ENCODE results near the gene USP12.

- TF ChIP-seq, protein P1, sequence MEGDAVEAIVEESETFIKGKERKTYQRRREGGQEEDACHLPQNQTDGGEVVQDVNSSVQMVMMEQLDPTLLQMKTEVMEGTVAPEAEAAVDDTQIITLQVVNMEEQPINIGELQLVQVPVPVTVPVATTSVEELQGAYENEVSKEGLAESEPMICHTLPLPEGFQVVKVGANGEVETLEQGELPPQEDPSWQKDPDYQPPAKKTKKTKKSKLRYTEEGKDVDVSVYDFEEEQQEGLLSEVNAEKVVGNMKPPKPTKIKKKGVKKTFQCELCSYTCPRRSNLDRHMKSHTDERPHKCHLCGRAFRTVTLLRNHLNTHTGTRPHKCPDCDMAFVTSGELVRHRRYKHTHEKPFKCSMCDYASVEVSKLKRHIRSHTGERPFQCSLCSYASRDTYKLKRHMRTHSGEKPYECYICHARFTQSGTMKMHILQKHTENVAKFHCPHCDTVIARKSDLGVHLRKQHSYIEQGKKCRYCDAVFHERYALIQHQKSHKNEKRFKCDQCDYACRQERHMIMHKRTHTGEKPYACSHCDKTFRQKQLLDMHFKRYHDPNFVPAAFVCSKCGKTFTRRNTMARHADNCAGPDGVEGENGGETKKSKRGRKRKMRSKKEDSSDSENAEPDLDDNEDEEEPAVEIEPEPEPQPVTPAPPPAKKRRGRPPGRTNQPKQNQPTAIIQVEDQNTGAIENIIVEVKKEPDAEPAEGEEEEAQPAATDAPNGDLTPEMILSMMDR (IDR thresholded peaks at IDR 0.05; ENCODE audit: low read depth, low read length), result no peak
- no peak for TF ChIP-seq EZH2phosphoT487 (IDR thresholded peaks at IDR 0.05; ENCODE audit: low read depth)
Measured at GRCh38 chr13:27118428-27119054, 53.1 kb downstream of the USP12 start.

Data from OCI-LY3 (cell line).